ENCODE measurements around the gene SERPIND1.
"Not testable (repeated sequence)": the region's sequence is repeated elsewhere in the genome, so short reads cannot be mapped to it uniquely, and the experiment has no call there.

The SERPIND1 gene, protein sequence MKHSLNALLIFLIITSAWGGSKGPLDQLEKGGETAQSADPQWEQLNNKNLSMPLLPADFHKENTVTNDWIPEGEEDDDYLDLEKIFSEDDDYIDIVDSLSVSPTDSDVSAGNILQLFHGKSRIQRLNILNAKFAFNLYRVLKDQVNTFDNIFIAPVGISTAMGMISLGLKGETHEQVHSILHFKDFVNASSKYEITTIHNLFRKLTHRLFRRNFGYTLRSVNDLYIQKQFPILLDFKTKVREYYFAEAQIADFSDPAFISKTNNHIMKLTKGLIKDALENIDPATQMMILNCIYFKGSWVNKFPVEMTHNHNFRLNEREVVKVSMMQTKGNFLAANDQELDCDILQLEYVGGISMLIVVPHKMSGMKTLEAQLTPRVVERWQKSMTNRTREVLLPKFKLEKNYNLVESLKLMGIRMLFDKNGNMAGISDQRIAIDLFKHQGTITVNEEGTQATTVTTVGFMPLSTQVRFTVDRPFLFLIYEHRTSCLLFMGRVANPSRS

DNA sequence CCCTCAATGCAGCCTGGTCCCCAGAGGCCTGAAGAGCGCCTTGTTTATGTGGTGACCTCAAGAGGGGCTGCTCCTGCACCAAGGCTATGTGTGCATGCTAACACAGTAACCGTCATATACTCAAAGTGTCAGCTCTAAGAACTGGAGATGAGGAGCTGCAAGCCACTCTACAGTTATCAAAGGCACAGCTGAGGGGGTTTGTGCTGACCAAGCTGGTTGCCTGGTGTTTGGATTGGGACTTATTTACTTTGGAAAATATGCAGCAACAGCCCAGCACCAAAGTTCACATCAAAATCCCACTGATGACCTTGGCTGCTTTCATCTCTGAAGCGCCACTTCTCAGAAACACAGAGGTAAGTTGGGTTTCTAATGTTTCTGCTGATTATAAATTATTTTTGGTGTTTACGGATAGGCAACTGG, at the start of gene SERPIND1:
Gene SERPIND1, plus strand, starts transcription at position 321 of the 420 bp plus-strand sequence. CDS start 5,200 bp downstream, outside the sequence.
- no peak for DNase-seq (ENCODE audit: low read depth in 2 of 2, low spot score in 1 of 2)

DNA sequence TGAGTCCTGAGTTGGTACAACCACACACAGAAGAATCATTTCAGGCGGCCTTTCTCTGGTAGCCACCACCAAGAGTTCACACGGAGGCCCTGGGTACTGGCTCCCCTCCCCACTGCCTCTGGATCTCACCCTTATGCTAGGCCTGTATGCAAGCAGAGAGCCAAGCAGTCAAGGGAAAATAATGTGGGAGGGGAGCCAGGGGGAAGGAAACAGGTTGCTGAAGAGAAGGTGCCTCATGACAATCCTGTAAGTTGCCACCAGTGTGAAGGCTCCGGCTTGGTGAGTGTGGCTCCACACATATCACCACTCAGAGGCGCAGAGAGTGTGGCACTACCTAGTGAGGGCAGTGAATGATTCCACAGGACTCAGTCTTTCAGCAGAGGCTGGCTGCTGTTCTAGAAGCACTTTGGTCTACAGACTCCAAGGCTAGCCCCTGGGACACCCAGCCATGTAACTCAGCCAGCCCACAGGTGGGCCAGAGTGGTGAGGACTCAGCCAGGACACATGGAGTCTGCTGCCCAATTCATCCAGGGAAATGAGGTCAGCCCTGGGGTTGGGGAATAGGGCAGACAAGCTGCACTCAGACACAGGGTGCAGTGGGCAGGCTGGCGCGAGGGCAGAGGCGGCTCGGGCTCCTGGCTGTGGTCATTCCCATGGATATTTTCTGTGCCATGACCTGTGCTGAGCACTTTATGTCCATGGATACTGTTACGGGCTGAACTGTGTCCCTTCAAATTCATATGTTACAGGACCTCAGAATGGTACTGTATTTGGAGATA, 49.0 kb upstream of the SERPIND1 start:
- DNase-seq (ENCODE audit: low read depth in 2 of 2, low spot score in 1 of 2), result no peak

DNA sequence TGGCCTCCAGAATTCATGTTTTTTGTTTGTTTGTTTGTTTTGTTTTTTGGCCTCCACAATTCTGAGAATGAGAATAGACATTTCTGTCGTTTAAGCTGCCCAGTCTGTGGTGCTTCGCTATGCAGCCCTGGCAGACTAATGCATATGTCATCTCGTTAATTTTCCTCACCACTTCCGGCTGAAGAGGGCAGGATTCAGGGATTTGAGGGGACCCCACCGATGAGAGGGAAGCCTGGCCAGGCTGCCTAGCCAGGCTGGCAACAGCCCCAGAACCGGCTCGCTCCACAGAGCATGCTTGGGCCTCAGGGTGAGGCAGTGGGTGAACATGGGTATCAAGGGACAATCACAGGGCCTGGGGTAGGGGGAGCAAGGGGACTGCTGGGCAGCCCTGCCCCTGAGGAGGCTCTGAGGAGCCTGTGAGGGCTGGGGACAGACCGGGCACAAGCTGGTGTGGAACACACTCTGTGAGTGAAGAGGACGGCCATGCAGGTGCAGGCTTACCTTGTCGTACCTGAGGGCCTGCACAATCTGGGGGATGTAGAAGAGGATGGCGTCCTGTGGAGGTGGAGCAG, 47.8 kb upstream of the SERPIND1 start:
- no peak for DNase-seq (ENCODE audit: low read depth in 2 of 2, low spot score in 1 of 2)

DNA sequence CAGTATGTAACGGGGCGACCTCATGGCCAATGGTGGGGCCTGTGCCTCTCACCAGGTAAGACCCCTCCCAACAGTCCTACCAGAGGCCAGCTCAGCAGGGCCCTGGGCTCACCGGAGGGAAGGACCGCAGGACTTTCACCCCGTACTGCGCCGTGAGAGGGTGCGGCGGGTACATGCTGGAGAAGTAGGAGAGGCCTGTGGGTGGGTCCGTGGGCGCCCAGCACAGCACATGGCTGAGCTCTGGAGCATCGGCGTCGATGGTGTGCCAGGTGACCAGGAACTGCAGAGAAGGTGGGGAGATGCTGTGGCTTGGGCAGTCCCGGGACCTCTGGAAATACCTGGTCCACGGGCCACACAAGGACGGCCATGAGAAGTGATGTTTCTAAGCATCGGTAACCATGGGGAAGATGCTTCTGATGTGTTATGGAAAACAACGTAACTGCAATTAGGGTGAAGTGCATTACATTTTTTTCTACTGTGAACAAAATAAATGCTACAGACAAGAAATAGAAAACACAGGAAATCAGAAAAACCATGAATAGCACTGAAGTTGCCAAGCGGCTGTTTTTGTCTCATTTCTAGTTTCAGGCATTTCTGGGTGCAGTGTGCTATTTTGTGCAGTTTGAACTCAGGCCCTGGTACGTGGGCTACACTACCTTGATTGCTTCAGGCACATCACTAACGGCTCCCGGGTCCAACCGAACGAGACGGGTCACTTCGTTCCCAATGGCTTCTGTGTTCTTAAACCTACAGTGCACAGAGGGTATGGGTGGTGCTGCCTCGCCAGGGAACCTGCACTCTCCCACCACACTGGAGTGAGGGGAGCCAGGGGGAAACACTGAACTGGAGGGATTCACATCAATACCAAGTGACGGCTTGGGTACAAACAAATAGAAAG, 46.5 kb upstream of the SERPIND1 start:
- no peak for DNase-seq (ENCODE audit: low read depth in 2 of 2, low spot score in 1 of 2)

DNA sequence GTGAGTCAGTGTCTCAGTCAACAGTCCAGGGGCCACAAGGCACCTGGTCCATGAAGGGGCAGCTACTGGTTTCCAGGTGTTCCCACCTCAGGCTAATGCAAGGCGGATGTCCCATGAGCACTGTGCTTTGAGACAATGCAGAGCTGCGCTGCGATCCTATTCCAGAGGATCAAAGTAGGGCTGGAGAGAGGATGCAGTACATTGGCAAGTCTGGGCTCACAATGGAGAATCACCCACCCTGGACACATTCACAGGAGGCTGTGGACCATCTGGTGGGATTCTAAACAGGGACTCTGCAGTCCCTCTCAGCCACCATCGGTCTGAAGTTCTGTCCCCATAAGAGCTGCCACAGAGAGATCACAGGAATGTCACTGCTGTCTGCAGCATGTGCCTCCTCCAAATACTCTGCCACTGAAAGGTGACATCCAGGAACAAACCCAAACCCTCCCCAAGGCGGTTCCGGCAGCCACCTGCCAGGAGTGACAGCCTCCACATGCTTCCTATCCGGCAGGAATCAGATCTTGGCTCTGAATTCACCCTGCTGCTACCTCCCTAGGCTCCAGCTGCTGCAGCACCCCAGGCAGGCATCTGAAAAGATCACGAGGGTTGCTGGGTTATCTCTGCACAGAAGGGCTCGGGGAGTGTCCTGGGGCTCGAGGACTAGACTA, 45.3 kb upstream of the SERPIND1 start:
- DNase-seq (ENCODE audit: low read depth in 2 of 2, low spot score in 1 of 2), result no peak

DNA sequence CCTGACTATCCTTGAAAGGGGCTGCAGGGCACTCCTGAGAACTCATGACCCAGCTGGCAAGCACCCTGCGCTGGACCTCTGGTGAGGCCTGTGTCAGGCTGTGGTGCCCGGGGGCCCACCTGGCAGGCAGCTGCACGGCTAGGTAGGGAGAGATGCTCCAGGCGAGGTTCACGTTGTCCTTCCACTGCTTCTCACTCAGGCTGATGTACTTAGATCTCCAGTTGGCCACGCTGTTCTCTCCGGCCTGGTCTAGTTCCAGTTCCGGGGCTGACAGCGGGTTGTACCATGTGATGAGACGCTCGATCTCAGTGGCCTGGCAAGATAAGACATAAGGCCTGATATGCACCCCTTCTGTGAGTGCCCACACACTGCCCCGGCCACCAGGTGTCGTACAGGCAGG, 44.7 kb upstream of the SERPIND1 start:
- DNase-seq (ENCODE audit: low read depth in 2 of 2, low spot score in 1 of 2), result no peak

DNA sequence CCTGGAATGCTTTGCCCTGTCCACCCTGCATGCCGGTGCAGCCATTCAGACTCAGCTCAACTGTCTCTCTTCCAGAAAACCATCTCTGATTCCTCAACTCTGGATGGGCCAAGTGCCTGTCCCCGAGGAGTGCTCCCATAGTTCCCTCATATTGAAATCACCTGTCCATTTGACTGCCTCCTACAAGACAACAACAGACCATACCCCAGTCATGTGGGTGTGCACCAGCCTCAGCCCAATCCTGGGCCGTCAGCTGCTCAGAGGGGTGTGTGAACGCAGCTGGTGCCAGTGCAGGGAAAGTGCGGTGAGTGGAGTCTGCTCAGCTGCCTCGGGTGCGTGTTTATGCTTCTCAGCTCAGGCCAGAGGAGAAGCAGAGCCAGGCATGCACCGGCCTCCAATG, 41.5 kb upstream of the SERPIND1 start:
- DNase-seq (ENCODE audit: low read depth in 2 of 2, low spot score in 1 of 2), result not testable (repeated sequence)

DNA sequence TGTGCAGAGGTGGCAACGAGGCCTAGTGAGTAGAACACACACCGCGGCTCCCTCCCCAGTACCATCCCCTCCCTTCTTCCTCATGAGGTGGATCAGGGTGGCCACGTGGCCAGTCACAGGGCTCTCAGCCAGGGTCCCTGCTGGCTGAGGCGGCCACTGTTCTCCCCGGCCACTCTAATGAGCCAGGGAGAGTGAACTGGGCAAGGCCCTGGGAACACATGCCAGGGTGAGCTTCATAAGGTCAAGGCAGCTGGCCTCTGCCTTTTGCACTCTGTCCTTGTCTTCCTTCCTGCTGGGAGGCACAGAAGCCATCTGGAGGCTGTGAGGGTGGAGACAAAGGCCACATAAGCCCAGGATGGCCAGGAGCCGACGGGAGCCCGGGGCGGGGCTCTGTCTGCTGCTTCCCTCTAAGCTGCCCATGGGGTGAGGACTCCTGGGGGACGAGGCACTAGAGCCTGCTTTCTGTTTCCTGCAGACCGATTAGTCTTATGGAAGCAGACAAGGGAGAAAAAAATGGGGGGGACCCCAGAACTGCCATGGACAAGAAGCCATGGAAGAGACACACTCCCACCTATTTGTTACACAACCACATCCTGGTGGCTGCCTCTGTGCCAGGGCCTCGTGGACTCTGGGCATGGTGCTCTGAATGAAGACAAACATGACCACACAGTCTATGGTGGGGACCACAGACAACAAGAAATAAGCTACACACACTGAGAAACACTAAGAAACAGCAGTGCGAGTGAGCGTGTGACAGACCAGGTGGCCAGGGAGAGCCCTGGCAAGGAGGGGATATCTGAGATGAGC, 38.4 kb upstream of the SERPIND1 start:
- not testable (repeated sequence) for DNase-seq (ENCODE audit: low read depth in 2 of 2, low spot score in 1 of 2)

DNA sequence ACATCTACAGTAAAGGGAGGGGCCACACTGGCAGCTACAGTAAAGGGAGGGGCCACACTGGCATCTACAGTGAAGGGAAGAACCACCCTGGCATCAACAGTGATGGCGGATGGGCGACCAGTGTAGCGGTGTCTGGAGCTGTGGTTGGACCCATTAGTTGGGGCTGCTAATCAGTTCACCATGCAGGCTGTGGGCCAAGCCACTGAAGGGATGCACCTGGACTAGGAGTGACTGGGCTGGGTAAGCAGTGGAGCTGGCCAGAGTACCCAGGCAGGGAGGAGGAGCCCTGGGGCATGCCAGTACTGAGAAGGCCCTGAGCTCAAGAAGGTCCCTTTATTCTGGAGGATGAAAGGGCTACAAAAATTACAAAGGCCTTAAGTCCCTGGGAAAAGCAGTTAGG, 37.0 kb upstream of the SERPIND1 start:
- not testable (repeated sequence) for DNase-seq (ENCODE audit: low read depth in 2 of 2, low spot score in 1 of 2)

DNA sequence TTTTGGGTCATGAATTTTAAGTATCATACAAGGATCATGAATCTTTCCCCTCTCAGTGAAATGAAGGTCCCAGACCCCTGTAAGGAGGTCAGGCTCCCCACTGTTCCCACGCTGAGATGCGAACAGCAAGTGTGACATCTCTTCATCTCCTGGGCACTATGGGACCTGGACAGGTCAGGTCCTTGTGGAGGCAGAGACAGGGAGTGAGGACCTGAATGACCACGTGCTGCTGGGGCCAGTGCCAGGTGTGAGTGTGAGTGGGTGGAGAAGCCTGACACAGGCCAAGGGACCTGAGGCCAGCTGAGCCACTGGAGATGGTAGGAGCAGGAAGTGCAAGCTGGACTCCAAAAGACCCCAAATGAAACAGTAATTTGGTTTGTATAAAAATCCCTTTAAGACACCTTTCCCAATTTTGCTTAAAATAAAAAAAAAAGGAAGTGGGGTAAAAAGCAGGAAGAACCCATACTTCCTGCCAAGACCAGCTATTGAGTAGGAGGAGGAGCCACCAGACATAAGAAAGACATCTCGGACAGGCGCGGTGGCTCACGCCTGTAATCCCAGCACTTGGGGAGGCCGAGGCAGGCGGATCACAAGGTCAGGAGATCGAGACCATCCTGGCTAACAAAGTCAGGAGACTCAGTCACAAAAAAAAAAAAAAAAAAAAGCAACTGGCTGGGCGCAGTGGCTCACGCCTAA, 35.4 kb upstream of the SERPIND1 start:
- no peak for DNase-seq (ENCODE audit: low read depth in 2 of 2, low spot score in 1 of 2)

DNA sequence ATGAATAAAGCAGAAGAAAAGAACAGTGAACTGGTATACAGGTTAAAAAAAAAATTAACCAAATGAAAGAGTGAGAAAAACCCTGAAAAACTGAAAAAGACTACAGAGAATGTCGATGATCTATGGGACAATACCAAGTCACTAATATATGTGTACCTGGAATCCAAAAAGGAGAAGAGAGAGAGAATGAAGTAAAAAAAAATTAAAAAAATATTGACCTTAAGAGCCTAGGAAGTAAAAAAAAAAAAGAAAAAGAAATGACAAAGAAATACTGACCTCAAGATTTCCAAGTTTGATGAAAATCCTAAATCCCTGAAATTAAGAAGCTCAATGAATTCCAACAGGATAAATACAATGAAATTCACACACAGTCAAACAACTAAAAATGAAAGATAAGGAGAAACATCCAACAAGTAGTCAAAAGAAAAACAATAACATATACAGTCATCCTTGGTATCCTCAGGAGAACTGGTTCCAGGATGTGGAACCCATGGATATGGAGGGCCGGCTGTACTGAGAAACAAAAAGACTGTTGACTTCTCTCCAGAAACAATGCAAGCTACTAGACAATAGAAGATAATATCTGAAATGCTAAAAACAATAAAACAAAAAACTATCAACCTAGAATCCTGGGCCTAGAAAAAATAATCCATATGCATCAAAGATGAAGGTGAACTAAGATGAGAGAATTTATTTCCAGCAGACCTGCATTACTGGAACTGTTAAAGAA, 33.5 kb upstream of the SERPIND1 start:
- DNase-seq (ENCODE audit: low read depth in 2 of 2, low spot score in 1 of 2), result no peak

DNA sequence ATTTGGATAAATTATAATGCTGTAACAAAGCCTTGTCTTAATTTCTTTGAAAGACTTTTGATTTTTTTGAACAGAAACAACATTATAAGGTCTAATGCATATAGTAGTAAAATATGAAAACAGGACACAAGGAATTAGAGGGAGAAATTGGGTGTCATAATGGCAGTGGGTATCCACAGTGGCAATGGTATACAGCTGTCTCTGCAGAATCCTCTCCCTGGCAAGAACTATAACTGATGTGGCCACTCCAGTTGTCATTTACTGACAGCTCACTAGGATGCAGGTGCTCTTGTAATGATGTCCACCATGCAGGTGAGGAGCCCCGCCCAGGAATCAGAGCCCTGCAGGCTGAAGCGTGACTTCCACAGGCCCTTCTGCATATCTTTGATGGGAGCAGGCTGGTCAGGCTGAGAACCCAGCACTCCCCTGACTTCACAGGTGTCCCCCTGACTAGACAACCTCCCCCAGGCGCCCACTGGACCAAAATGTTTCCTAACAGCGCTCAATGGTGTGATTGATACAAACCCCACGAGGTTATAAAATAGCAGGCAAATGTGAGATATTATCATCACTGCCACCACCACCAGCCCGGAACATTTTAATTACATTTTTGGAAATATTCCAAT, 32.8 kb upstream of the SERPIND1 start:
- no peak for DNase-seq (ENCODE audit: low read depth in 2 of 2, low spot score in 1 of 2)

DNA sequence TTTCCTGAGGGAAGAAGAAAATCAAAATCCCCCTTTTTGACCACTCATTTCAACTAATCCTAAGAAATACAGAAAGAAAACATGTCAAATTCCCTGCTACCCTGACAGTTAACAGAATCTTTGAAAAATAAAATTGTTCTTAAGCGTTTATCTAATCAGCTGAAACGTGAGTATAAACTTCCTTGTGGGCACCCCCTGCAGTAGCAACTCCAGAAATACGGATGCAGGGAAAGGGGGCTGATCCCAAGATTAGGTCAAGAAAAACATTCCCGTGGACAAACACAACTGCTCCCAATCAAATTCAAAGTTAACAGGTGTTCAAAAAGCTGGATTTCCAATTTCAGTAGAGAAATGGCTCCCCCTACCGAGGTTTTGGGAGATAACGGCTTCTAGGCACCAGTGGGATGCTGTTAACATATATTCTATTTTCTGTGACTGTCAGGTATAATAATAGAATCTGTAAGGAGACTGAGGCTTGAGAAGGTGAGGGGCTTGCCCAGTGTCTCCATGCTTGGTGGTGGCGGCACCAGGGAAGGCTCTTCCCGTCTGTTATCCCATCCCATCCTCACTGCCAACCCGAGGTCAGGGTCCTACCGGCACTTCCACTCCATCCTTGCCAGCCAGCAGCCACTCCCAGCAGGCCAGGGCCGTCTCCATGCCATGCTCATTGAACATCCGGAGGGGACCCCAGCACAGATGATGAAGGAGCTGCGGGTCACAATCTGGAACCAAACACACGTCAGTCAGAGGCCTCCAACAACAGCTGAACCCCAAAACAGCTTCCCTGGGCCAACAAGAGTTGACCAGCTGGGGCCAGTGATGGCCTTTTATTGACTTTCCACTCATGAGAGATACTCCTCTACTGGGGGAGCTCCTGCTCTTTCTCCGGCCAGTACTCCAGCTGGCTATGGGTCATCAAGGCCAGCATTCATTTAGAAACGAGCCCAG, 32.0 kb upstream of the SERPIND1 start:
- DNase-seq (ENCODE audit: low read depth in 2 of 2, low spot score in 1 of 2), result no peak

DNA sequence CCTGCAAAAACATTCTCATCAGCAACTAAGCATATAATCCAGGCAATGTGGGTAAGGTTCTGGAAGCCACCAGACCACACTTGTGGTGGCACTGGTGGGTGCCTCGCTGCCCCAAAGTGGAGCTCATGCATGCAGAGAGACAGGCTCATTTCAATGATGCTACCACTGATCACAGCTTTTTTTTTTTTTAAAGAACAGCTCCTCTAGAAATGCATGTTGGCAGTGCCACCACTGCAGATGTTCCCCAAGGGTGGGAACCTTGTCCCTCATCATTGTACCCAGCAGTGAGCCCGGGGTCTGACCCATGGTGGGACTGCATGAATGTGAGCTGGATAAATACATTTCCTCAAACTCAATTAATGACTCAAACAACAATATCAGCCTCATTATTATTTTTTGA, 31.1 kb upstream of the SERPIND1 start:
- DNase-seq (ENCODE audit: low read depth in 2 of 2, low spot score in 1 of 2), result no peak

DNA sequence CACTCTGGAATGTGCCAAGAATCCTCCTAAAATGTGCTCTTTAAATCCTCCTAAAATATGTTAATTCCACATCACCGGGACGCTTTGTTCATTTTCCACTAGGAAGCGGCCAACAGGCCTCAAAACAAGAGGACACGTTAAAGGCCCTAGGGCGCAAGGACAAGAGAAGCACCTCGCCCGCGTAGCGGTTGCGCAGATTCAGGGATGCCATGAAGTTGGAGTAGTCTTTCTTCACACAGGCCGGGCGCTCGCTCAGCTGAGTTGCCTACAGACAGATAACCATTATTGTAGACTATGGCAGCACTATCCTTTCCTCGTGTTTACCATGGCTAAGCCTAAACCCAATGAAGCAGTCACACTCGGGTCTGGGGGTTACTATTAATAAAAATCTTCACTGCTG, 29.5 kb upstream of the SERPIND1 start:
- DNase-seq (ENCODE audit: low read depth in 2 of 2, low spot score in 1 of 2), result no peak

DNA sequence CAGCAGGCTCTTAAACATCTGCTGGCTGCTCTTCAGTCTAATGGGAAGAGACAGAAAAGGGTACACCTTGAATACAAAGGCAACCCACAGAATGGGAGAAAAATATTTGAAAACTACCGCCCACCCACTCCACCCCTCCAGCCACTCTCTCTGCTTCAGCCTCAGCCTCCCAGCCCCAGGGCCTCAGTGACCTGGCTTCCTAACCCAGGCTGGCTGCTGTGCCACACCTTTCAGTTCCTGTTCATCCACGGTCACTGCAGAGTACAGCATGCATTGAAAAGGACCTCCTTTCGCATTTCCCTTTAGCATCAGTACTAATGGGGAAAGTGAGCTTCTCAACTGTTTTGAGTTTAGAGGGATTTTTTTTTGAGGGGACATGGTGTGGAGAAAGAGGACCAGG, 28.8 kb upstream of the SERPIND1 start:
- DNase-seq (ENCODE audit: low read depth in 2 of 2, low spot score in 1 of 2), result no peak

Measured in stimulated activated CD8-positive, alpha-beta memory T cell treated with anti-CD3 and anti-CD28 coated beads, Interleukin-4, amount 100 ng/mL, for 4 hours (primary cell).